ENCODE measurements around the gene TRAF1. TPM values are rescaled to one million over a fixed set of nuclear protein-coding genes. Genes with fewer than 3 reads are reported as not detected.
A peak's percentile ranks its signal among the peaks of the same experiment; 100 is the strongest.

TRAF1 gene
- total RNA-seq, 1 experiment from 2014 or later: 0.43 TPM

DNA sequence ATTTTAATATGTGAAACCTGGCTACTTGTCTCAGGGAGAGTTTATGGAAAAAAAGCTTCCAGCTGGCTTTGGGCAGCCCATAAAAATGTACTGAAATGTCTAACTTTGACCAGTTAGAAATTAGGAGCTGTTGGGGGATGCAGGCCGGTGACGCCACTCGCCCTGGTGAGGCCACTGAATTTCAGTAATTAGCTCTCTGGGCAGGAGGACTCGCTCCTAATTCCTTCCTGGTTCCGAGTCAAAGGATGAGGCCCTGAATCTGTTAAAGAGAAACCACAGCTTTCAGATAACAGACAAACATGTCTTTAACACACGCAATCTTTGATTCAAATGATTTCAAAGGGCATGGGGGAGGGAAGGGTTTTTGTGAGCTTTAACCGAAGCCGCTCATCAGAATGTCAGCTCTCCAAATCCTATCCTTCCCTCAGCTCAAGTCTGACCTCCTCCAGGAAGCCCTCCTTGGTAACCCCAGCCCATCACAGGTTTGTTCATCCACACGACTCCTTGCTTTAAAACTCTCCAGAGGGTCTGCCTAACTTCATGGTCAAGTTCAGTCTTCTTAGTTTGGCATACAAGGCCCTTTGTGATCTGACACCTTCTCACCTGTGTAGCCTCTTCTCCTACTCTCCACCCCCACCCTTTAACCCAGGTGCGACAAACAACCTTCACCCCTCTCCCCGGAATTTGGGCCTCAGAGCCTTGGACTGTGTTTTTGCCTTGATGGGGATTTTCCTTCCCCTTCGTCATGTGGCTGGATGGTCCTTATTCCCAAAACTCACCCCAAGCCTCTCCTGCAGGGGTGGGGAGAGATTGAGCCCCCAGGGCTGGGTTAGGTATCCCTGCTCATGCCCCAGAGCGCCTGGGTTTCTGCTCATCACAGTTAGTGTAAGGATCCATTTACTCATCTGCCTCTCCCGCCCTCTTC is 36.0 kb downstream of the TRAF1 start:
- no peak for DNase-seq (ENCODE audit: low read depth)

- no peak for DNase-seq (ENCODE audit: low read depth)
These were observed 36.9 kb downstream of the TRAF1 start for GRCh38 chr9:120889606-120890271.

DNA sequence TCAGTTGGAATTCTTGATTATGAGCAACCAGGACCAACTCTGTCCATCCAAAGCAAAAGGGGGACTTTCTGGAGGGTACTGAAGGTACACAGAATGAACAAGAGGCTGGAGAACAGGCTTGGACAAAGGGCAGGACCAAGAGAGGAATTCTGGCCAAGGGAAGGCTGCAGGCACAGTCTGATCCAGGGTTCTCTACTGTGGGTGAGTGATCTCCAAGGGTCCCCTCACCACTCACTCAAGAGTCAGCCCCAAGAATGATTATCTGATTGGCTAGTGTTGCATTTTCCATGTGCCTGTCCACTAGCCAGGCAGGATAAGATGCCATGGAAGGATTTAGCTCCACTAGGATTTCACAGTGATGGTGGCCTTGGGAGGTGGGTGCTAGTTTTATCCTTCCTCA is 38.0 kb downstream of the TRAF1 start:
- no peak for DNase-seq (ENCODE audit: low read depth)

DNA sequence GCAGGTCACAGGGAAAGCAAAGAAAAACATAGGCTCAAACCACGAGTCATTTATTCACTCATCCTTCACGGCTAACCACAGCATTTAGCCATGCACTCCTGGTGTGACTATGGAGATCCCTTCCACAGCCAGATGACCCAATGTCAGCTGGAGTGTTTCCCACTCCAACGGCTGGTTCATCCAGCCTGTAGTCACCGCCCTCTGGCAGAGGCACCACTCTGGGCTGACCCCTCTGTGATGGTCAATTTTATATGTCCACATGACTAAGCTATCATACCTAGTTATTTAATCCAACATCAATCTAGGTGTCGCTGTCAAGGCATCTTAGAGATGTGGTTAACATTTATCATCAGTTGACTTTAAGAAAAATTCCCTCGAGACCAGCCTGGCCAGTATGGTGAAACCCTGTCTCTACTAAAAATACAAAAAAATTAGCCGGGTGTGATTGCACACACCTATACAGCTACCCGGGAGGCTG is 40.1 kb downstream of the TRAF1 start:
- DNase-seq (ENCODE audit: low read depth): peak; percentile 71

DNA sequence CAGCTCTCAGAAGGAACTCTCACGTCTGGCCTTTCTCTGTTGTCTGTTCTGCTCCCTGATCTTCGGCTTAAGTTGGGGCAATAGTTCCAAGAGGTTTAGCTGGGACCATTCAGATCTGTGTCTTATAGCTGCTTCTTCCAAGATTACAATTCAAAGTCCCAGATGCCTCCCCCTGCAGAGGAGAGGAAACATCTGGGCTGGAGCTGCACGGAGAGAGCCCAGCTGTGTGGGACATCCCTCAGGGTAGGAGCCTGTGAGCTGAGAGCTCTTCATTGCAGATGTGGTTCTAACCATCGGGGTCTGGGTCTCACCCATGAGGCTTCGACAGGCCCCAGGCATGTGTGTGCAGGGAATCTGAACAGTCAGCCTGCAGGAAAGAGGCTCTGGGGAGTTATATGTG is 40.6 kb downstream of the TRAF1 start:
- no peak for DNase-seq (ENCODE audit: low read depth)

- DNase-seq (ENCODE audit: low read depth): no peak
These were observed 41.1 kb downstream of the TRAF1 start for GRCh38 chr9:120885457-120885856.

GRCh38 chr9:120883608-120883996 is 43.0 kb downstream of the TRAF1 start:
- DNase-seq (ENCODE audit: low read depth): no peak

DNA sequence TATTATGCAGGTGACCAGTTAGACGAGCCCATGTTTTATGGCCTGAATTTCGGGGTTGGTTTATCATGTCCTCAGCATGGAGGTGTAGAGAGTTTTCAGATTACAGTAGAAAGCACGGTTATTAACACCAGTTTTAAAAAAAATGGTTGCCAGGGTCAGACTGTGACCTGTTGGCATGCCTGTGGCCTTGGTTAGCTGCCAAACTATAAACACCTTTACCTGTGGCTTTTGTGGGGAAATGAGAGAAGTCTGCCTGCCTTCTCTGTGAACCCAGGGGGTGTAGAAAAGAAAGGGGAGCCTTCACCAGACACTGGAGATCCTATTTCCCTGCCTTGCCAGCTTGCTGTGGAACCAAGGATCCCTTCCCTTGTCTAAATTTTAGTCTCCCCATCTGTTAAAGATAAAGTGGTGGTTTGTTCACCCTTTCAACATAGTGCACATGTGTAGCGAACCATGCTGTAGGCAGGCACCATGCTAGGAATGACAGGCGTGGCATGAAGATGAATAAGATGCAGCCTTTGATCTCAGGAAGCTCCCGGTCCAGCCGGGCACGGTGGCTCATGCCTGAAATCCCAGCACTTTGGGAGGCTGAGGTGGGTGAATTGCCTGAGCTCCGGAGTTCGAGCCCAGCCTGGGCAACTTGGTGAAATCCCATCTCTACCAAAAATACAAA is 43.5 kb downstream of the TRAF1 start:
- DNase-seq (ENCODE audit: low read depth): no peak

DNA sequence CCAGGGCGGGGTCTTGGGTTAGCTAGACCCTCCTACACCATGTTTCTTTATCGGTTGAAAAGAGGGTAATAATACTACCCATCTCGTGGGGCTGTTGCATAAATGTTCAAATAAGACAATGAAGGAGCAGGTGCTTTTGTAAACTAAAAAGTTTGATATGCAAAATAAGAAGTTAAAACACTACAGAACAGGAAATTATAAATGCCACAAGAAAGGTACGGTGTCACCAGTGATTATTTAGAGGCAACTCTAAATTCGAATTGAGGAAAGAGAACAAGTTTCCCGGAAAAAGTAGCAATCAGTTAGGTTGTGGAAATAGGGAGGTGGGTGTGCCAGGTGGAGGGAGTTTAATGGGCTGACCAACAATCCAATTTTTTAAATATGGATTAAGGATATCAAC is 47.1 kb downstream of the TRAF1 start:
- no peak for DNase-seq (ENCODE audit: low read depth)

DNA sequence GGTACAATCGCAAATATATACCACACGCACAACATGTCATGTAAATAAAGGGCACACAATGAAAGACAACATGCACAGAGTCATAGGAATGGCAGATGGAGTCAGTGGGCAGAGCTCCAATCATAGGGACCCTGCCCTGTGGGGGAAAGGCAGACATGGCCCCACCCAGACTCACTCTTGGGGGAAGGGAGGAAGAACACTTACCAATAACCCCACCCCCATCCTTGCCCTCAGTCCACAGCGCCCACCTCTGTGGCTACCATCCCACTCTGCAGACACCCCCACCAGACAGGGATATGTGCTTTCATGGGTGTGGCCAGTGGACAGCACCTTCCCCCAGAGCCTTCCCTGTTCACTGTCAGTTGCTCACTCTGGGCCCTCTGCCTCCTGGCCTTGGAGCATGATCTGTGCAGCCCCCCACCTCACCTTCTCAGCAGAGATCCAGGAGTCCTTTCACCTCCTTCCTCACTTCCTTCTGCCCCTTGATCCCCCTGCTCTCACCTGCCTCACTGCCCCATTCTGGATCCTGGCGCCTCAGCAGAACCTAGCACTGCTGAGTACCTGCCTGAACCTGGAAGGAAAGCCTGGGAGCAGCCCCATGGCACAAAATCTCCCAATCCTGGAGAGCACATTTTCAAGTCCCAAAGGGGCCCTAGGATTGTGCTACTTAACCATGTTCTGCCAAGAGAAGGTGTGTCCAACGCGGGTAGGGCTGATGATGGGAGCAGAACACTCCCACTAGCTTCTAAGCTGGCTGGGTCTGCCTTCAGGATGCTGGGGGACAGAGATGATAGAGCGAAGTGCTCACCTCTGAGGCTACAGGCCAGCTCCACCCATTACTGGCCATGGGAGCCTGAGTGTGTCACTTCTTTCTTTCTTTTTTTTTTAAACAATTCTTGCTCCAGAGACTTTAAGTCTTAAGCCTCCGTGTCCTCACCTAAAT is 48.1 kb downstream of the TRAF1 start:
- DNase-seq (ENCODE audit: low read depth): no peak

DNA sequence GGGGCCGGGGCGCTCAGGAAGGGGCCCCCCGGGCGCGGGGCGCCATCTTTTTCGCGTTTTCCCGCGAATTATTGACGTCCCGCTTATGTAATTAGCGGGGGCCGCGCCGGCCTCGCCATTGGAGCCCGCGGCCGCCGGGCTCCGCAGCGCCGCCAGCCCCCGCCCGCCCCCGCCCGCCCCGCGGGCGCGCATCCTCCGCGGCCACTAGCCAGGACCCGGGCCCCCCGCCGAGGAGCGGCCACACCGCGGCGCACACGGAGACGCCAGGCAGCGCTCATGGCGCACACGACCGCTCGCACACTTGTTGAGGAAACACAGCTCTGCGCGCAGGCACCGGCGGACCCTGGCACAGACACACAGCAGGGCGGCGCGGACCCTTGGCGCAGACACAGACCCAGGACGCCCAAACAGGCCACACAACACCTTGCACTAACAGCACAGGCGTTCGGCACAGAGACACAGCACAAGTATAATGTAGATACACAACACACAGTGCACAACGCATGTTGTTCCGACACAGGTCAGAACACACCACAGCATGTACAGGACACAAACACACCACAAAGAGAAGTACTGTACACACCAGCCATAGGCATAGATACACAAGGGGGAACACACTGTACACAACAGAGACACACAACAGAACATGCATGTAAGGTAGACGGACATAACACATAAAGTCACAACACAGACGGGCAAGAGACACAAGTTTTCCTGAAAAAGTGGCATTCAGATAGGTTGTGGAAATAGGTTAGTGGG is 49.1 kb downstream of the TRAF1 start:
- peak; percentile 50 for DNase-seq (ENCODE audit: low read depth)

- no peak for DNase-seq (ENCODE audit: low read depth)
These were observed 49.8 kb downstream of the TRAF1 start, which contains the start of gene PHF19 for GRCh38 chr9:120876842-120877240. Gene PHF19, minus strand, starts transcription at chr9:120877188. Its CDS starts 2,447 bp downstream, at chr9:120874741.

- DNase-seq (ENCODE audit: low read depth): peak; percentile 95
These were observed 50.4 kb downstream of the TRAF1 start for GRCh38 chr9:120875954-120876841.

GRCh38 chr9:120875643-120875953 is 51.0 kb downstream of the TRAF1 start:
- no peak for DNase-seq (ENCODE audit: low read depth)

DNA sequence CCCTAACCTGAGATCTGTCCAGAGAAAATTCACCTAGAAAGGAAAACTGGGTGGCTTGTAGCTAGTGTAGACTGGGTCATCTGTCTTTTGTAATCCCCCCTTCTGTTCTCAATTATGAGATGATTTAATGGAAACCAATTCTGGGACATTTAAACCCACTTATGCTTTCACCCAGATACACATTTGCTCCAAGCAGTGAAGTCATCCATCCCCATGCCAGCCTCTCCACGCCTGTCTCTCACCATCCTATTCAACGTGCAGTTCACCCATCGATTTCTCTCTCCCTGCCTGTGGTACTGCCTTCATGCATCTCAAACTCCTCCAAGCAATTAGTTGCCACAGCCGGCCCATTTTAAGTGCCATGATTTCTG is 51.4 kb downstream of the TRAF1 start:
- no peak for DNase-seq (ENCODE audit: low read depth)

- no peak for DNase-seq (ENCODE audit: low read depth)
These were observed 52.1 kb downstream of the TRAF1 start for GRCh38 chr9:120874226-120875194.

GRCh38 chr9:120873512-120873911 is 53.1 kb downstream of the TRAF1 start:
- peak; percentile 62 for DNase-seq (ENCODE audit: low read depth)
